Uterus (tissue), 2 donors: Measurements from ENCODE around the gene GSC2.

Experiments
- POLR2A ChIP-seq, 2 donors: fragments of 450-650 bp; IDR thresholded peaks; one replicate each; pipeline ENCODE4 v1.6.1; 2016; ENCODE audit warnings: antibody characterized with exemption in 2 of 2, mild to moderate bottlenecking in 1 of 2, moderate library complexity in 1 of 2
- TF ChIP-seq, protein P1 (sequence below), 4 experiments: fragments of 200-600 bp in 2 of 4; fragments of 450-650 bp in 2 of 4; sonication (generic) in 2 of 4; IDR thresholded peaks; one replicate each; pipeline ENCODE4 v1.5.1; 2016 to 2019; ENCODE audit warnings: antibody characterized with exemption in 4 of 4, mild to moderate bottlenecking in 2 of 4, moderate library complexity in 1 of 4

DNA sequence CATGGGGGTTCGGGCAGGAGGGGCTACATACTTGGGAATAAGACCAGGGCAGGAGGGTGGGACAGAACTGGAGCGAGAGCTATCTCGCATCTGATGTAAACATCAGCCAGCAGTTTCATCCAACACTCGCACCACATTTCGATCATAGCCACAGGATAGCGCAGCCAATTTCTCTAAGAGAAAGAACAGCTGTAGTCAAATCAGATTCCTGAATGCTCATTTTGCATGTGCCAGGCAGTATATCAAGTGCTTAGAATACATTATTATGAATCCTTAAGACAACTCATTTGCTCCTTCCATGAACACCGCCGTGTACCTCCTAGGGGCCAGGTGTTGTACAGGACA lies 42.4 kb downstream of the GSC2 start:
- TF ChIP-seq, protein P1, sequence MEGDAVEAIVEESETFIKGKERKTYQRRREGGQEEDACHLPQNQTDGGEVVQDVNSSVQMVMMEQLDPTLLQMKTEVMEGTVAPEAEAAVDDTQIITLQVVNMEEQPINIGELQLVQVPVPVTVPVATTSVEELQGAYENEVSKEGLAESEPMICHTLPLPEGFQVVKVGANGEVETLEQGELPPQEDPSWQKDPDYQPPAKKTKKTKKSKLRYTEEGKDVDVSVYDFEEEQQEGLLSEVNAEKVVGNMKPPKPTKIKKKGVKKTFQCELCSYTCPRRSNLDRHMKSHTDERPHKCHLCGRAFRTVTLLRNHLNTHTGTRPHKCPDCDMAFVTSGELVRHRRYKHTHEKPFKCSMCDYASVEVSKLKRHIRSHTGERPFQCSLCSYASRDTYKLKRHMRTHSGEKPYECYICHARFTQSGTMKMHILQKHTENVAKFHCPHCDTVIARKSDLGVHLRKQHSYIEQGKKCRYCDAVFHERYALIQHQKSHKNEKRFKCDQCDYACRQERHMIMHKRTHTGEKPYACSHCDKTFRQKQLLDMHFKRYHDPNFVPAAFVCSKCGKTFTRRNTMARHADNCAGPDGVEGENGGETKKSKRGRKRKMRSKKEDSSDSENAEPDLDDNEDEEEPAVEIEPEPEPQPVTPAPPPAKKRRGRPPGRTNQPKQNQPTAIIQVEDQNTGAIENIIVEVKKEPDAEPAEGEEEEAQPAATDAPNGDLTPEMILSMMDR (IDR thresholded peaks at IDR 0.05), result no peak
- TF ChIP-seq POLR2A (IDR thresholded peaks at IDR 0.05), result no peak
